Germinal center (tissue), 1 donor: Measurements from ENCODE around the gene TEX13B.
A peak's percentile ranks its signal among the peaks of the same experiment; 100 is the strongest.
"Not testable (repeated sequence)": the region's sequence is repeated elsewhere in the genome, so short reads cannot be mapped to it uniquely, and the experiment has no call there.

Source experiments
- DNase-seq: peaks from one replicate; pipeline ENCODE4 v3.0.0; 2012; ENCODE audit warnings: mixed read lengths, low spot score

The TEX13B gene

GRCh38 chrX:107982356-107982755 lies at the start of gene TEX13B:
TSS of gene TEX13B (minus strand) at chrX:107982370. CDS start at chrX:107982127, 243 bp downstream.
- DNase-seq = no peak

- DNase-seq = no peak
Observed at GRCh38 chrX:108029928-108030711, 48.0 kb upstream of the TEX13B start.

- DNase-seq = no peak
Observed at GRCh38 chrX:108028854-108029253, 46.7 kb upstream of the TEX13B start.

- no peak for DNase-seq
Observed at GRCh38 chrX:108025954-108026600, 43.9 kb upstream of the TEX13B start.

- no peak for DNase-seq
Observed at GRCh38 chrX:108025376-108025775, 43.2 kb upstream of the TEX13B start.

GRCh38 chrX:108022491-108023089 lies 40.4 kb upstream of the TEX13B start:
- DNase-seq = no peak

GRCh38 chrX:108020631-108021030 lies 38.5 kb upstream of the TEX13B start:
- DNase-seq = peak; percentile 10

GRCh38 chrX:108019382-108019875 lies 37.3 kb upstream of the TEX13B start:
- DNase-seq = no peak

GRCh38 chrX:108018656-108019381 lies 36.6 kb upstream of the TEX13B start:
- no peak for DNase-seq

- DNase-seq = peak; percentile 9
Observed at GRCh38 chrX:108001218-108001814, 19.1 kb upstream of the TEX13B start.

GRCh38 chrX:108000751-108001150 lies 18.6 kb upstream of the TEX13B start:
- DNase-seq = no peak

- no peak for DNase-seq
Observed at GRCh38 chrX:107996124-107996523, 14.0 kb upstream of the TEX13B start.

- DNase-seq = no peak
Observed at GRCh38 chrX:107985033-107985432, 2.9 kb upstream of the TEX13B start.

- no peak for DNase-seq
Observed at GRCh38 chrX:107979534-107979933, 2.6 kb downstream of the TEX13B start.

- DNase-seq = no peak
Observed at GRCh38 chrX:107978707-107979307, 3.4 kb downstream of the TEX13B start.

GRCh38 chrX:107978071-107978470 lies 4.1 kb downstream of the TEX13B start:
- DNase-seq = no peak

GRCh38 chrX:107971636-107972035 lies 10.5 kb downstream of the TEX13B start:
- DNase-seq = no peak

GRCh38 chrX:107970073-107970472 lies 12.1 kb downstream of the TEX13B start:
- DNase-seq = no peak

- DNase-seq = no peak
Observed at GRCh38 chrX:107968623-107969022, 13.5 kb downstream of the TEX13B start.

- DNase-seq = not testable (repeated sequence)
Observed at GRCh38 chrX:107955337-107955736, 26.8 kb downstream of the TEX13B start.

- DNase-seq = no peak
Observed at GRCh38 chrX:107940095-107940494, 42.1 kb downstream of the TEX13B start.

- no peak for DNase-seq
Observed at GRCh38 chrX:107936434-107936730, 45.8 kb downstream of the TEX13B start.
